Stimulated activated effector memory CD8-positive, alpha-beta T cell treated with anti-CD3 and anti-CD28 coated beads, Interleukin-12 subunit alpha, Interleukin-12 subunit beta, amount 100 ng/mL, for 72 hours (primary cell): ENCODE measurements around the gene MIF4GD.
A peak's percentile ranks its signal among the peaks of the same experiment; 100 is the strongest.
"Not testable (repeated sequence)": the region's sequence is repeated elsewhere in the genome, so short reads cannot be mapped to it uniquely, and the experiment has no call there.

Source experiments
- ATAC-seq: fragments of 150-1000 bp; cut with Tn5 transposase; 2 replicates; pipeline ENCODE4 v1.10.0; 2021
- DNase-seq, 2 donors: peaks; one replicate each; pipeline ENCODE4 v3.0.0; 2021 to 2022; ENCODE audit warnings: low spot score in 2 of 2
- H3K27ac Mint-ChIP-seq: one replicate; pipeline ENCODE4 v1.8.0; 2022; ENCODE audit warnings: mild to moderate bottlenecking, mixed read lengths
- H3K36me3 Mint-ChIP-seq: one replicate; pipeline ENCODE4 v1.8.0; 2022; ENCODE audit warnings: mild to moderate bottlenecking, mixed read lengths
- H3K4me1 Mint-ChIP-seq: one replicate; pipeline ENCODE4 v1.8.0; 2022; ENCODE audit warnings: mixed read lengths
- H3K4me3 Mint-ChIP-seq: one replicate; pipeline ENCODE4 v1.8.0; 2022; ENCODE audit warnings: mild to moderate bottlenecking, mixed read lengths
- H3K9me3 Mint-ChIP-seq: one replicate; pipeline ENCODE4 v1.8.0; 2022; ENCODE audit warnings: mixed read lengths

Gene MIF4GD

GRCh38 chr17:75271233-75271954, 363 bp upstream of the MIF4GD start:
- peaks cover 59% of the 10 kb centered on the region for H3K4me1 Mint-ChIP-seq
- H3K9me3 Mint-ChIP-seq, result no peaks in the 10 kb centered on the region
- DNase-seq (peak; percentile 93 to 98), ATAC-seq (peak; percentile 90)
- H3K27ac Mint-ChIP-seq, result peak overlapping the region; percentile 94
- H3K4me3 Mint-ChIP-seq, result peak overlapping the region; percentile 83
- peaks cover 65% of the 10 kb centered on the region for H3K36me3 Mint-ChIP-seq

GRCh38 chr17:75270218-75270965, 639 bp downstream of the MIF4GD start:
- H3K4me3 Mint-ChIP-seq, result peak overlapping the region; percentile 83
- no peaks in the 10 kb centered on the region for H3K9me3 Mint-ChIP-seq
- peak overlapping the region; percentile 94 for H3K27ac Mint-ChIP-seq
- peaks cover 65% of the 10 kb centered on the region for H3K36me3 Mint-ChIP-seq
- DNase-seq (peak; percentile 66 to 90), ATAC-seq (peak; percentile 62)
- H3K4me1 Mint-ChIP-seq, result peaks cover 58% of the 10 kb centered on the region

- Mint-ChIP-seq H3K36me3 (peaks cover 65% of the 10 kb centered on the region), H3K4me3 (peak overlapping the region; percentile 83), H3K27ac (peak overlapping the region; percentile 94), H3K9me3 (no peaks in the 10 kb centered on the region), H3K4me1 (peaks cover 54% of the 10 kb centered on the region)
- peak in 1 of 2 donors; percentile 14 for DNase-seq
- no peak for ATAC-seq
Observed at GRCh38 chr17:75269844-75270217, 1.2 kb downstream of the MIF4GD start.

- Mint-ChIP-seq H3K36me3 (peaks cover 65% of the 10 kb centered on the region), H3K27ac (no peak overlapping the region), H3K4me3 (no peak overlapping the region), H3K9me3 (no peaks in the 10 kb centered on the region), H3K4me1 (peaks cover 45% of the 10 kb centered on the region)
- ATAC-seq (no peak), DNase-seq (no peak)
Observed at GRCh38 chr17:75267411-75268232, 3.4 kb downstream of the MIF4GD start.

- Mint-ChIP-seq H3K36me3 (peaks cover 65% of the 10 kb centered on the region), H3K4me3 (no peak overlapping the region), H3K27ac (no peak overlapping the region), H3K9me3 (no peaks in the 10 kb centered on the region), H3K4me1 (peaks cover 46% of the 10 kb centered on the region)
- DNase-seq (no peak), ATAC-seq (no peak)
Observed at GRCh38 chr17:75267153-75267410, 3.9 kb downstream of the MIF4GD start.

- peaks cover 41% of the 10 kb centered on the region for H3K4me1 Mint-ChIP-seq
- DNase-seq (no peak), ATAC-seq (no peak)
- no peak overlapping the region for H3K27ac Mint-ChIP-seq
- H3K4me3 Mint-ChIP-seq, result no peak overlapping the region
- H3K9me3 Mint-ChIP-seq, result no peaks in the 10 kb centered on the region
- H3K36me3 Mint-ChIP-seq, result peaks cover 71% of the 10 kb centered on the region
Observed at GRCh38 chr17:75266316-75267152, 4.5 kb downstream of the MIF4GD start.

GRCh38 chr17:75265614-75266315, 5.3 kb downstream of the MIF4GD start:
- ATAC-seq, result no peak
- no peaks in the 10 kb centered on the region for H3K9me3 Mint-ChIP-seq
- H3K4me3 Mint-ChIP-seq, result no peak overlapping the region
- peaks cover 40% of the 10 kb centered on the region for H3K4me1 Mint-ChIP-seq
- H3K27ac Mint-ChIP-seq, result no peak overlapping the region
- peaks cover 79% of the 10 kb centered on the region for H3K36me3 Mint-ChIP-seq
- no peak for DNase-seq

GRCh38 chr17:75263055-75263454, 8.0 kb downstream of the MIF4GD start:
- H3K9me3 Mint-ChIP-seq, result no peaks in the 10 kb centered on the region
- ATAC-seq (no peak), DNase-seq (no peak)
- peaks cover 66% of the 10 kb centered on the region for H3K36me3 Mint-ChIP-seq
- peak overlapping the region; percentile 97 for H3K4me3 Mint-ChIP-seq
- H3K4me1 Mint-ChIP-seq, result peaks cover 40% of the 10 kb centered on the region
- H3K27ac Mint-ChIP-seq, result peak overlapping the region; percentile 100

GRCh38 chr17:75262112-75262606, 8.9 kb downstream of the MIF4GD start:
- peaks cover 40% of the 10 kb centered on the region for H3K4me1 Mint-ChIP-seq
- peaks cover 64% of the 10 kb centered on the region for H3K36me3 Mint-ChIP-seq
- DNase-seq, result no peak

GRCh38 chr17:75261336-75262111, 9.5 kb downstream of the MIF4GD start, which contains the start of the genes GGA3 and MRPS7:
GGA3 (minus strand) TSS chr17:75261606; CDS start chr17:75261587, 19 bp downstream.
MRPS7 (plus strand) TSS chr17:75261879; CDS start chr17:75261901, 22 bp downstream.
- Mint-ChIP-seq H3K27ac (peak within 1 kb of the TSS; percentile 100), H3K9me3 (no peaks in the 10 kb centered on the region), H3K36me3 (peaks cover 59% of the 10 kb centered on the region), H3K4me1 (peaks cover 44% of the 10 kb centered on the region), H3K4me3 (peak within 1 kb of the TSS; percentile 97)
- peak; percentile 96 to 98 for DNase-seq
- ATAC-seq, result peak; percentile 94

More at GRCh38 chr17:75262112-75262606, 8.9 kb downstream of the MIF4GD start:
- Mint-ChIP-seq H3K9me3 (no peaks in the 10 kb centered on the region), H3K27ac (peak overlapping the region; percentile 100), H3K4me3 (peak overlapping the region; percentile 97)
- no peak for ATAC-seq

- H3K27ac Mint-ChIP-seq, result peak overlapping the region; percentile 100
- ATAC-seq, result peak; percentile 70
- H3K9me3 Mint-ChIP-seq, result no peaks in the 10 kb centered on the region
- peak in 1 of 2 donors; percentile 82 for DNase-seq
- peaks cover 51% of the 10 kb centered on the region for H3K36me3 Mint-ChIP-seq
- peaks cover 51% of the 10 kb centered on the region for H3K4me1 Mint-ChIP-seq
- H3K4me3 Mint-ChIP-seq, result peak overlapping the region; percentile 97
Observed at GRCh38 chr17:75260641-75261335, 10.2 kb downstream of the MIF4GD start.

- H3K27ac Mint-ChIP-seq, result peak overlapping the region; percentile 65
- not testable (repeated sequence) for DNase-seq, H3K9me3 Mint-ChIP-seq, ATAC-seq, H3K4me3 Mint-ChIP-seq
- H3K36me3 Mint-ChIP-seq, result peaks cover 32% of the 10 kb centered on the region
- H3K4me1 Mint-ChIP-seq, result peaks cover 74% of the 10 kb centered on the region
Observed at GRCh38 chr17:75257228-75257627, 13.8 kb downstream of the MIF4GD start.
